Measurements from ENCODE around the gene MKKS.

GRCh38 chr20:10370091-10370887 is 63.7 kb downstream of the MKKS start:
- TF ChIP-seq, protein P1, sequence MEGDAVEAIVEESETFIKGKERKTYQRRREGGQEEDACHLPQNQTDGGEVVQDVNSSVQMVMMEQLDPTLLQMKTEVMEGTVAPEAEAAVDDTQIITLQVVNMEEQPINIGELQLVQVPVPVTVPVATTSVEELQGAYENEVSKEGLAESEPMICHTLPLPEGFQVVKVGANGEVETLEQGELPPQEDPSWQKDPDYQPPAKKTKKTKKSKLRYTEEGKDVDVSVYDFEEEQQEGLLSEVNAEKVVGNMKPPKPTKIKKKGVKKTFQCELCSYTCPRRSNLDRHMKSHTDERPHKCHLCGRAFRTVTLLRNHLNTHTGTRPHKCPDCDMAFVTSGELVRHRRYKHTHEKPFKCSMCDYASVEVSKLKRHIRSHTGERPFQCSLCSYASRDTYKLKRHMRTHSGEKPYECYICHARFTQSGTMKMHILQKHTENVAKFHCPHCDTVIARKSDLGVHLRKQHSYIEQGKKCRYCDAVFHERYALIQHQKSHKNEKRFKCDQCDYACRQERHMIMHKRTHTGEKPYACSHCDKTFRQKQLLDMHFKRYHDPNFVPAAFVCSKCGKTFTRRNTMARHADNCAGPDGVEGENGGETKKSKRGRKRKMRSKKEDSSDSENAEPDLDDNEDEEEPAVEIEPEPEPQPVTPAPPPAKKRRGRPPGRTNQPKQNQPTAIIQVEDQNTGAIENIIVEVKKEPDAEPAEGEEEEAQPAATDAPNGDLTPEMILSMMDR (IDR thresholded peaks at IDR 0.05), result no peak
- TF ChIP-seq EZH2 (IDR thresholded peaks at IDR 0.05; ENCODE audit: borderline replicate concordance, insufficient read depth, low read depth, low read length, poor library complexity, severe bottlenecking), result no peak
